Nephron progenitor cell (in vitro differentiated cells): ENCODE results near the gene RPS6KA3.

Experiments used
- DNase-seq: peaks from one replicate; pipeline ENCODE4 v3.0.0; 2021
- H3K27ac Mint-ChIP-seq: 2 replicates; pipeline ENCODE4 v1.8.0; 2021; ENCODE audit warnings: mild to moderate bottlenecking, moderate library complexity, mixed read lengths
- H3K27me3 Mint-ChIP-seq: 2 replicates; pipeline ENCODE4 v1.8.0; 2021; ENCODE audit warnings: mild to moderate bottlenecking, low read depth, mixed read lengths; ENCODE audit not compliant: poor library complexity
- H3K36me3 Mint-ChIP-seq: 2 replicates; pipeline ENCODE4 v1.8.0; 2021; ENCODE audit warnings: low read depth, mixed read lengths
- H3K4me1 Mint-ChIP-seq: 2 replicates; pipeline ENCODE4 v1.8.0; 2021; ENCODE audit warnings: mixed read lengths
- H3K4me3 Mint-ChIP-seq: 2 replicates; pipeline ENCODE4 v1.8.0; 2021; ENCODE audit warnings: mild to moderate bottlenecking, moderate library complexity, mixed read lengths
- H3K9me3 Mint-ChIP-seq: 2 replicates; pipeline ENCODE4 v1.8.0; 2021; ENCODE audit warnings: mild to moderate bottlenecking, moderate library complexity, mixed read lengths
- TF ChIP-seq, protein P1 (sequence below): fragments of 200-600 bp; sonication (generic); IDR thresholded peaks from 2 replicates; pipeline ENCODE4 v1.5.0; 2021; ENCODE audit warnings: antibody characterized with exemption

The RPS6KA3 gene

GRCh38 chrX:20266810-20267606 lies at the start of gene RPS6KA3:
Gene RPS6KA3 (minus strand): TSS chrX:20266909. CDS start chrX:20266632, 277 bp downstream.
- peaks cover 10% of the 10 kb centered on the region for H3K27me3 Mint-ChIP-seq
- DNase-seq = peak; percentile 85
- peaks cover 20% of the 10 kb centered on the region for H3K4me1 Mint-ChIP-seq
- peak within 1 kb of the TSS; percentile 88 for H3K27ac Mint-ChIP-seq
- H3K36me3 Mint-ChIP-seq = no peaks in the 10 kb centered on the region
- TF ChIP-seq, protein P1, sequence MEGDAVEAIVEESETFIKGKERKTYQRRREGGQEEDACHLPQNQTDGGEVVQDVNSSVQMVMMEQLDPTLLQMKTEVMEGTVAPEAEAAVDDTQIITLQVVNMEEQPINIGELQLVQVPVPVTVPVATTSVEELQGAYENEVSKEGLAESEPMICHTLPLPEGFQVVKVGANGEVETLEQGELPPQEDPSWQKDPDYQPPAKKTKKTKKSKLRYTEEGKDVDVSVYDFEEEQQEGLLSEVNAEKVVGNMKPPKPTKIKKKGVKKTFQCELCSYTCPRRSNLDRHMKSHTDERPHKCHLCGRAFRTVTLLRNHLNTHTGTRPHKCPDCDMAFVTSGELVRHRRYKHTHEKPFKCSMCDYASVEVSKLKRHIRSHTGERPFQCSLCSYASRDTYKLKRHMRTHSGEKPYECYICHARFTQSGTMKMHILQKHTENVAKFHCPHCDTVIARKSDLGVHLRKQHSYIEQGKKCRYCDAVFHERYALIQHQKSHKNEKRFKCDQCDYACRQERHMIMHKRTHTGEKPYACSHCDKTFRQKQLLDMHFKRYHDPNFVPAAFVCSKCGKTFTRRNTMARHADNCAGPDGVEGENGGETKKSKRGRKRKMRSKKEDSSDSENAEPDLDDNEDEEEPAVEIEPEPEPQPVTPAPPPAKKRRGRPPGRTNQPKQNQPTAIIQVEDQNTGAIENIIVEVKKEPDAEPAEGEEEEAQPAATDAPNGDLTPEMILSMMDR = no peak
- H3K4me3 Mint-ChIP-seq = peak within 1 kb of the TSS; percentile 93
- peaks cover 27% of the 10 kb centered on the region for H3K9me3 Mint-ChIP-seq

- Mint-ChIP-seq H3K36me3 (no peaks in the 10 kb centered on the region), H3K4me3 (peak overlapping the region; percentile 26), H3K27ac (peak overlapping the region; percentile 97), H3K9me3 (peaks cover 60% of the 10 kb centered on the region), H3K27me3 (peaks cover 5% of the 10 kb centered on the region), H3K4me1 (peaks cover 37% of the 10 kb centered on the region)
- TF ChIP-seq, protein P1 = no peak
- DNase-seq = no peak
Measured at GRCh38 chrX:20315140-20315539, 48.4 kb upstream of the RPS6KA3 start.

DNA sequence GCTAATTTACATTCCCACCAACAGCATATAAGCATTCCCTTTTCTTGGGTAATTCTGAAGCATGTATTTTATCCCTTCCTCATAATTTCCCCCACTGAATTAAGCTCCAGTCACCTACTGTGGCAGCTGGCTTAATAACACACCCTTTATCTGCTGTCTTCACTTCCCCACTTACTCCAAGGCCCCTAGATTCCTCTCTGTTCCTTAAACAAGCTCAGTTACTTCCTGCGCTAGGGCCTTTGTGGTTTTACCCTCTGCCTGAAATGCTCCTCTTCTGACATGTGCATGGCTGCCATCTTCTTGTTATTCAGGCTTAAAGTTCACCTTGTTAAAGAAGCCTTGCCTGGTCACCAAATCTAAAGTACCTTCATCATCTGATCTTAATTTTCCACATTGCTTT lies 47.2 kb upstream of the RPS6KA3 start:
- H3K4me3 Mint-ChIP-seq = no peak overlapping the region
- peaks cover 5% of the 10 kb centered on the region for H3K27me3 Mint-ChIP-seq
- peaks cover 59% of the 10 kb centered on the region for H3K9me3 Mint-ChIP-seq
- peak overlapping the region; percentile 46 for H3K27ac Mint-ChIP-seq
- H3K36me3 Mint-ChIP-seq = no peaks in the 10 kb centered on the region
- no peak for DNase-seq
- TF ChIP-seq, protein P1 = no peak
- H3K4me1 Mint-ChIP-seq = peaks cover 31% of the 10 kb centered on the region

GRCh38 chrX:20312018-20312417 lies 45.3 kb upstream of the RPS6KA3 start:
- Mint-ChIP-seq H3K4me1 (peaks cover 23% of the 10 kb centered on the region), H3K4me3 (no peak overlapping the region), H3K27ac (no peak overlapping the region), H3K27me3 (peaks cover 5% of the 10 kb centered on the region), H3K36me3 (no peaks in the 10 kb centered on the region), H3K9me3 (peaks cover 49% of the 10 kb centered on the region)
- DNase-seq = no peak
- TF ChIP-seq, protein P1 = no peak

GRCh38 chrX:20311505-20311904 lies 44.8 kb upstream of the RPS6KA3 start:
- Mint-ChIP-seq H3K4me1 (peaks cover 20% of the 10 kb centered on the region), H3K27me3 (peaks cover 5% of the 10 kb centered on the region), H3K36me3 (no peaks in the 10 kb centered on the region), H3K27ac (no peak overlapping the region), H3K4me3 (no peak overlapping the region), H3K9me3 (peaks cover 45% of the 10 kb centered on the region)
- DNase-seq = no peak
- TF ChIP-seq, protein P1 = no peak

DNA sequence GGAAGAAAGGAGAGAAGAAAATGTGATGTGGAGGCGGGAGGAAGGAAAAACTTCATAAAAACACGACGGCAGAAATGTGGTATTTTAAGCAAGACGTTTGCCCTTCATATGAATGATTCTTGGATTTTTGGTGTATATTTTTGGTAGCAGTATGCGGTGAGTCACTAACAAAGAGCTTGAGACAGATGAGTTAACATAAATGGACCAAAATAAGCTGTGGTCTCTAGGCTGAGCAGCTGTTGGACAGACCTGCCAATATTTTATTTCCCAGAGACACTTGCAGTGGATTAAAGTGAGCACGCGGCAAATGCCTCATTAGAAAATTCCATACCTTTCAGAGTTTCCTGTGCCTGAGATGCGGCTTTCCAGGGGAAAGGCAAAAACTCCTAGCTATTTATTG lies 43.1 kb upstream of the RPS6KA3 start:
- no peak for DNase-seq
- Mint-ChIP-seq H3K36me3 (no peaks in the 10 kb centered on the region), H3K27me3 (peaks cover 5% of the 10 kb centered on the region), H3K27ac (no peak overlapping the region), H3K9me3 (peaks cover 49% of the 10 kb centered on the region), H3K4me1 (peaks cover 6% of the 10 kb centered on the region), H3K4me3 (no peak overlapping the region)
- TF ChIP-seq, protein P1 = no peak
